ENCODE measurements around the gene FLVCR2.
"Not testable (repeated sequence)": the region's sequence is repeated elsewhere in the genome, so short reads cannot be mapped to it uniquely, and the experiment has no call there.

The FLVCR2 gene

DNA sequence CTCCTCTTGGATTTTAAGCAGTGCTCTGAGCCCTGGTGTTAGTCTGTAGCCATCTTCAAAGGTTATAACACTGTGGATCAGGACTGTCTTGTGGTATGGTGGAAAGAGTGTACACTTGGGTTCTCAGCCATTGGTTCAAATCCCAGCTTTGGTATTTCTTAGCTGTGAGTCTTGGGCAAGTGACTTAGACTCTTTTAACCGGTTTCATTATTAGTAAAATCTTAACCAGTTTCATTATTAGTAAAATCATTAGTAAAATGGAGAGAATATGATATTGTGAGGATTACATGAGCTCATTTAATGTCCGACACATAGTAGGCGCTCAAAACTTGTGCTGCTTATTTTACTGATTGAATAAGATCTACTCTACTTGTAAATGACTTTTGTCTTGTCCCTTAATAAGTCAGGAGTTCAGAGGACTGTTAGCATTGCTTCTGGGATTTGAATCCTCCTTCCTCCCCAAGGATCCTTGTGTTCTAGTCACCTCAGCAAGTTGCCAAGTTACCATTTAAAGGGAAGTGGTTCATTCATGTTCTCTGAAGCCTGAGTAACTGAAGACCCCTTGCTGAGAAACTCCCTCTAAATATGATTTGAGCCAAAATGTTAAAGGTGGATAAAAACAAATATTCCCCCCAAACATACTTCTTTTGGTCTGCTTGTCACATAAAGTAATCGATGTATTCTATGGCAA, 95.1 kb downstream of the FLVCR2 start:
- no peak for DNase-seq

DNA sequence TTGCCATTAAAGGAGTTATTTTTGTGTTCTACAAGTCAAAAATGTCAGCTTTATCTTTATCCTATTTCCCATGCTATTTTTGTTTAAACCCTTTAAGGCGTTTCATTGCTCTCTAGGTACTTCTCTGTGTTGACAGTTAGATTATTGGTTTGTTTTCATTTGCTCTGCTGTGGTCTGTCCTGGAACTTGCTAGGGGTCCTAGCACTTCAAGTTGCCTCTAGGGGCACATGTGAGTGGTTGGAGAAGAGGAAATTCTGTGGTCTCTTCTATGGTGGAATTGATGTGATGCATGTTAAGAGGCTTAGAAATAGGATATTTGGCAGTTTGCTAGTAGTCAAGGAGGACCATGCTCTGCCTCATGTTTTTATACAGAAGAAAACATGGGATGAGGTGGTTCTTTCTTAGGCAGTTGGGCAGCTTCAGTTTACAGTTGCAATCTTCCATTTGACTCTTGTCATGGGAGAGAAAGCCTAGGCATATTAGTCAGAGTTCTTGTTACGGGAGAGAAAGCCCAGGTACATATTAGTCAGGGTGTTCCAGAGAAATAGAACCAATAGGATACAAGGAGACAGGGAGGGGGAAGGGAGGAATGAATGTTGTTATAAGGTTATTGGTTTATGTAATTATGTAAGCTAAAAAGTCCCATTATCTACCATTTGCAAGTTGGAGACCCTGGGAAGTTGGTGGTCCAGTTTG, 97.0 kb downstream of the FLVCR2 start:
- no peak for DNase-seq

DNA sequence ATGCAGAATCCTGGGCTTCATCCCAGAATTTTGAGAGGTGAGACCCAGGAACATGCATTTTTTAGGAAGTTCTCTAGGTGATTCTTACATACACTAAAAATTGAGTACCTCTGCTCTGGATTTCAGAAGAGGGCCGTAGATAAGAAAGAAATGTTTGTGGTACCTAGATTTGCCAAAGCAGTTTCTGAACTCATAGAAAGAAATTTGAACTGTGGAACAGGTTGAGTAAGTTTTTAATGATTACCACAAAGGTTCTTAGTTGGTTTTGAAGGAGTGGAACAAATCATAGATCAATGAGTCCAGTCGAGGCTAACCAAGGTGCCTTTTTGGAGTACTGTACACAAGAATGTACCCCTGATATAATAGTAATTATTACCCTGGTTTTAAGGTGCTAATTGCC, 107.5 kb downstream of the FLVCR2 start:
- DNase-seq: no peak

DNA sequence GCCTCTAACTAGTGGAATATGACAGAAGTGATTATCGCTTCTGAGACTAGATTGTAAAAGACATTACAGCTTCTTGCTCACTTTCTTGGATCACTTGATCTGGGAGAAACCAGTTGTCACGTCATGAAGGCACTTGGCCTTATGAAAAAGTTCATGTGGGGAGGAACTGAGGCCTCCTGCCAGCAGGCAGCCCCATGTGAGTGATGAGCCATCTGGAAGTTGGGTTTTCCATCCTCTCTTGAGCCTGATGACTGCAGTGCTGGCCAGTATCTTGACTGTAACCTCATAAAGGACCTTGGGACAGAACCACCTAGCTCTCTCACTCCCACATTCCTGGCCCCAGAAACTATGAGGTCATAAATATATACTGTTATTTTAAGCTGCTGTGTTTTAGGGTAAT, 110.6 kb downstream of the FLVCR2 start:
- DNase-seq: peak; percentile 8

DNA sequence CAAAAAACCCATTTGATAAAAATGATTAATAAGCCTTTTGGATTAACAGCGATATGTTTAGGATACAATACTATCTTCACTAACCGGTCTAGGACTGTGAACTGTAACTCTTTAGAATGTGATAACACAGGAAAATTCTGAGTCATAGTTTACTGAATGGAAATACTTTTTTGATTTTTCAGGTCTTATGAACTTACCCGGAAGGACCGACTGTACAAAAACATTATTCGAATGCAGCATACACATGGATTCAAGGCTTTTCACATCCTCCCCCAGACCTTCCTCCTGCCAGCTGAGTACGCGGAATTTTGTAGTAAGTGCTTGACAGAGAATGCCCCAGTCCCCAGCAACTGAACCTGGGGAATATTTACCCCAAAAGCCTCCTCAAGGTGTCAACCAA, 111.6 kb downstream of the FLVCR2 start:
- DNase-seq: no peak

DNA sequence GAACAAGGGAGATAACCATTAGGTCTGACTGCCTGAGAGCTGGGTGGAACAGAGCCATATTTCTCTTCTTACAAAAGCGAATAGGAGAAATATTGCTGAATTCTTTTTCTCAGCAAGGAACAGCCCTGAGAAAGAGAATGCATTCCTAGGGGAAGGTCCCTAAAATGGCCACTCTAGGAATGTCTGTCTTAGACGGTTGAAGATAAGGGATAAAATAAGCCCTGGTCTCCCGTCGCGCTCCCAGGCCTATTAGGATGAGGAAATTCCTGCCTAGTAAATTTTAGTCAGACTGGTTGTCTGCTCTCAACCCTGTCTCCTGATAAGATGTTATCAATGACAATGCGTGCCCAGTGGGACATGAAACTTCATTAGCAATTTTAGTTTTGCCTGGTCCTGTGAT, 116.6 kb downstream of the FLVCR2 start:
- not testable (repeated sequence) for DNase-seq

DNA sequence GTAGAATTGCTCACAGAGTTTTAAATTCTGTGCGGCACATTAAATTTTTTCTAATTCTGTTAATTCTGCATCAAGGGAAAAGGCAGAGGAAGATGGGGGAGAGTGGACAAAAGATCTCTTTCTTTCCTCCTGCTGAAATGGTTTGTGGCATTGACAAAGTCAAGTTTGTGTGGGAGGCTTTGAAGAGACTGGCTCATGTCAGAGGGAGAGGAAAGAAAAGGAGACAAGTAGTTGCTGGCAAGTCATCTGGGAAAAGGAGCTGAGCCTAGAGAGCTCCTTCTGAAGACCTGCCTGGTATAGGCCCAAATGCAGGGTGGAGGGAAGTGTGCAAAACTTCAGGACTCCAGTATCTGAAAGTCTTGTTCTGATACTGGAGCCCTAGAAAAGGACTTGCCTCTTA, 119.0 kb downstream of the FLVCR2 start:
- no peak for DNase-seq
